Aorta (tissue), 5 donors: ENCODE measurements around the gene KIF21B. TPM values are rescaled to one million over a fixed set of nuclear protein-coding genes. Genes with fewer than 3 reads are reported as not detected.
"Not testable (repeated sequence)": the region's sequence is repeated elsewhere in the genome, so short reads cannot be mapped to it uniquely, and the experiment has no call there.

Experiments
- ATAC-seq: fragments of 200-7000 bp; cut with Tn5 transposase; one replicate; pipeline ENCODE4 v1.9.1; 2022; ENCODE audit warnings: moderate library complexity; ENCODE audit not compliant: low FRiP score
- DNase-seq, 2 donors: peaks; one replicate each; pipeline ENCODE4 v3.0.0-alpha.2; 2020
- H3K27ac ChIP-seq, 2 donors: one replicate each; pipeline ENCODE4 v1.5.1; 2013; ENCODE audit warnings: low read length in 2 of 2, mild to moderate bottlenecking in 2 of 2, moderate library complexity in 2 of 2, control low read depth in 1 of 2, inconsistent platforms in 1 of 2, low read depth in 1 of 2
- H3K27me3 ChIP-seq, 2 donors: one replicate each; pipeline ENCODE4 v1.6.1; 2013; ENCODE audit warnings: control low read depth in 1 of 2, low read length in 1 of 2, mild to moderate bottlenecking in 1 of 2, moderate library complexity in 1 of 2; ENCODE audit not compliant: insufficient read depth in 2 of 2, control insufficient read depth in 1 of 2
- H3K36me3 ChIP-seq, 2 donors: one replicate each; pipeline ENCODE4 v1.6.1; 2013; ENCODE audit warnings: control low read depth in 1 of 2, low read length in 1 of 2, mild to moderate bottlenecking in 1 of 2; ENCODE audit not compliant: insufficient read depth in 2 of 2, control insufficient read depth in 1 of 2
- H3K4me1 ChIP-seq, 2 donors: one replicate each; pipeline ENCODE4 v1.6.1; 2013; ENCODE audit warnings: low read length in 2 of 2, control low read depth in 1 of 2, mild to moderate bottlenecking in 1 of 2, moderate library complexity in 1 of 2; ENCODE audit not compliant: insufficient read depth in 2 of 2, control insufficient read depth in 1 of 2
- H3K4me3 ChIP-seq, 2 donors: one replicate each; pipeline ENCODE4 v1.5.1; 2013; ENCODE audit warnings: low read length in 2 of 2, control low read depth in 1 of 2, mild to moderate bottlenecking in 1 of 2
- H3K9me3 ChIP-seq: one replicate; pipeline ENCODE4 v1.6.1; 2013; ENCODE audit warnings: mild to moderate bottlenecking, low read length; ENCODE audit not compliant: control insufficient read depth
- WGBS, 2 donors: extraction: QIAGEN DNeasy Blood & Tissue Kit; methylation state at CpG; one replicate each; pipeline ENCODE4 v1.1.7; 2013; 5-methylcytosine and 5-hydroxymethylcytosine counted together
- intact Hi-C, 2 donors: fragments of 100-400 bp; cut with DNase I; formaldehyde crosslinking; loops; one replicate each; pipeline versions ENCODE4 v1.14.2 to v1.15.0; 2022
- polyA plus RNA-seq, 2 donors: library from polyadenylated mRNA; stranded (reverse); fragments of 200-250 nt; gene quantifications; one replicate each; pipeline ENCODE4 v1.2.3, GENCODE V29; 2013
- total RNA-seq, 2 donors: library from RNA; stranded (reverse); fragmentation: NEBNext Ultra II Directional; extraction: Animal tissue kit (Norgen Biotek cat#: 25700); gene quantifications; one replicate each; pipeline ENCODE4 v1.2.1, GENCODE V29; 2021
- donor health status: healthy with polysubstance abuse.
- donor health status: Bipolar disorder and iron deficiency.
- donor health status: DM: no; HTN: no; CAD: no.
- donor health status: DM: no; HTN: no; CAD: no.
- donor health status: DM: yes; HTN: yes; CAD: no.

KIF21B gene
- total and polyA plus RNA-seq, 4 donors = 0.31 to 4.6 (median 2.3) TPM

GRCh38 chr1:200938955-200939354 lies 84.6 kb downstream of the KIF21B start:
- H3K27me3 ChIP-seq = no peaks in the 10 kb centered on the region
- H3K4me3 ChIP-seq = no peak overlapping the region
- ATAC-seq (no peak), DNase-seq (peak in 1 of 2 donors; percentile 52)
- H3K4me1 ChIP-seq = no peaks in the 10 kb centered on the region
- peaks cover 1% of the 10 kb centered on the region for H3K9me3 ChIP-seq
- H3K36me3 ChIP-seq = no peaks in the 10 kb centered on the region
- 63 to 81% methylated on average over 4 of the region's 4 CpGs for WGBS, 2 donors
- H3K27ac ChIP-seq = no peak overlapping the region
- intact Hi-C loops = no loop called here

GRCh38 chr1:200935286-200935962 lies 88.1 kb downstream of the KIF21B start:
- DNase-seq, H3K9me3 ChIP-seq, H3K4me1 ChIP-seq, ATAC-seq, H3K4me3 ChIP-seq, H3K27me3 ChIP-seq, H3K36me3 ChIP-seq, H3K27ac ChIP-seq, intact Hi-C loops: not testable (repeated sequence)
- 89 to 94% methylated on average over 18 of the region's 18 CpGs for WGBS, 2 donors

GRCh38 chr1:200934676-200935245 lies 88.8 kb downstream of the KIF21B start:
- ATAC-seq = no peak
- H3K4me1 ChIP-seq = no peaks in the 10 kb centered on the region
- WGBS, 2 donors = 95 to 97% methylated on average over 13 of the region's 13 CpGs
- no peaks in the 10 kb centered on the region for H3K9me3 ChIP-seq
- H3K4me3 ChIP-seq = no peak overlapping the region
- H3K27ac ChIP-seq = no peak overlapping the region
- DNase-seq = no peak
- H3K36me3 ChIP-seq = no peaks in the 10 kb centered on the region
- no peaks in the 10 kb centered on the region for H3K27me3 ChIP-seq
- intact Hi-C loops = no loop called here

- WGBS, 2 donors = 80 to 92% methylated on average over 2 of the region's 2 CpGs
- Histone ChIP-seq H3K9me3 (no peaks in the 10 kb centered on the region), H3K27me3 (no peaks in the 10 kb centered on the region), H3K36me3 (no peaks in the 10 kb centered on the region), H3K4me3 (no peak overlapping the region), H3K27ac (no peak overlapping the region), H3K4me1 (no peaks in the 10 kb centered on the region)
- DNase-seq (no peak), ATAC-seq (no peak)
- intact Hi-C loops = no loop called here
These were observed 91.7 kb downstream of the KIF21B start for GRCh38 chr1:200931776-200932175.

- intact Hi-C loops, DNase-seq, ATAC-seq: not testable (repeated sequence)
These were observed 93.2 kb downstream of the KIF21B start for GRCh38 chr1:200930285-200930684.

GRCh38 chr1:200929530-200930278 lies 93.8 kb downstream of the KIF21B start:
- Histone ChIP-seq H3K27me3 (no peaks in the 10 kb centered on the region), H3K4me3 (no peak overlapping the region), H3K27ac (no peak overlapping the region), H3K36me3 (no peaks in the 10 kb centered on the region), H3K4me1 (no peaks in the 10 kb centered on the region), H3K9me3 (no peaks in the 10 kb centered on the region)
- DNase-seq (no peak), ATAC-seq (no peak)
- WGBS, 2 donors = 49 to 53% methylated on average over 4 of the region's 4 CpGs
- intact Hi-C loops = no loop called here

More at GRCh38 chr1:200930285-200930684, 93.2 kb downstream of the KIF21B start:
- H3K4me3 ChIP-seq, H3K36me3 ChIP-seq, H3K9me3 ChIP-seq, H3K4me1 ChIP-seq, H3K27ac ChIP-seq, H3K27me3 ChIP-seq: not testable (repeated sequence)
- 84 to 93% methylated on average over 8 of the region's 8 CpGs for WGBS, 2 donors

- 82% methylated on average over 4 of the region's 4 CpGs for WGBS, 2 donors
- no peaks in the 10 kb centered on the region for H3K36me3 ChIP-seq
- intact Hi-C loops = no loop called here
- DNase-seq (no peak), ATAC-seq (no peak)
- no peaks in the 10 kb centered on the region for H3K27me3 ChIP-seq
- no peak overlapping the region for H3K4me3 ChIP-seq
- no peaks in the 10 kb centered on the region for H3K4me1 ChIP-seq
- H3K27ac ChIP-seq = no peak overlapping the region
- H3K9me3 ChIP-seq = no peaks in the 10 kb centered on the region
These were observed 97.7 kb downstream of the KIF21B start for GRCh38 chr1:200925831-200926230.

- ATAC-seq (no peak), DNase-seq (no peak)
- Histone ChIP-seq H3K9me3 (no peaks in the 10 kb centered on the region), H3K27me3 (no peaks in the 10 kb centered on the region), H3K4me1 (no peaks in the 10 kb centered on the region), H3K27ac (no peak overlapping the region), H3K4me3 (no peak overlapping the region), H3K36me3 (no peaks in the 10 kb centered on the region)
- WGBS, 2 donors = 8 to 9% methylated on average over 1 of the region's 1 CpG
- intact Hi-C loops = no loop called here
These were observed 99.9 kb downstream of the KIF21B start for GRCh38 chr1:200923601-200924000.

GRCh38 chr1:200922406-200922805 lies 101.1 kb downstream of the KIF21B start:
- Histone ChIP-seq H3K4me1 (no peaks in the 10 kb centered on the region), H3K4me3 (no peak overlapping the region), H3K27ac (no peak overlapping the region), H3K36me3 (no peaks in the 10 kb centered on the region), H3K9me3 (no peaks in the 10 kb centered on the region), H3K27me3 (no peaks in the 10 kb centered on the region)
- intact Hi-C loops = no loop called here
- DNase-seq (no peak), ATAC-seq (no peak)
- WGBS, 2 donors = 84 to 90% methylated on average over 2 of the region's 2 CpGs
